Measurements from ENCODE around the gene DEGS2. TPM values are rescaled to one million over a fixed set of nuclear protein-coding genes. Genes with fewer than 3 reads are reported as not detected.

DEGS2 gene
- total and polyA plus RNA-seq, 2 donors from 2014 or later, result 25.1 to 28.7 TPM

- no peaks in the 10 kb centered on the region for H3K36me3 ChIP-seq (ENCODE audit: control insufficient read depth in 2 of 3, insufficient read depth in 3 of 3, low read length in 3 of 3)
- TF ChIP-seq, protein P1, sequence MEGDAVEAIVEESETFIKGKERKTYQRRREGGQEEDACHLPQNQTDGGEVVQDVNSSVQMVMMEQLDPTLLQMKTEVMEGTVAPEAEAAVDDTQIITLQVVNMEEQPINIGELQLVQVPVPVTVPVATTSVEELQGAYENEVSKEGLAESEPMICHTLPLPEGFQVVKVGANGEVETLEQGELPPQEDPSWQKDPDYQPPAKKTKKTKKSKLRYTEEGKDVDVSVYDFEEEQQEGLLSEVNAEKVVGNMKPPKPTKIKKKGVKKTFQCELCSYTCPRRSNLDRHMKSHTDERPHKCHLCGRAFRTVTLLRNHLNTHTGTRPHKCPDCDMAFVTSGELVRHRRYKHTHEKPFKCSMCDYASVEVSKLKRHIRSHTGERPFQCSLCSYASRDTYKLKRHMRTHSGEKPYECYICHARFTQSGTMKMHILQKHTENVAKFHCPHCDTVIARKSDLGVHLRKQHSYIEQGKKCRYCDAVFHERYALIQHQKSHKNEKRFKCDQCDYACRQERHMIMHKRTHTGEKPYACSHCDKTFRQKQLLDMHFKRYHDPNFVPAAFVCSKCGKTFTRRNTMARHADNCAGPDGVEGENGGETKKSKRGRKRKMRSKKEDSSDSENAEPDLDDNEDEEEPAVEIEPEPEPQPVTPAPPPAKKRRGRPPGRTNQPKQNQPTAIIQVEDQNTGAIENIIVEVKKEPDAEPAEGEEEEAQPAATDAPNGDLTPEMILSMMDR (IDR thresholded peaks at IDR 0.05; ENCODE audit: borderline replicate concordance, extremely low read depth, insufficient read depth), result no peak
- no peak overlapping the region for H3K27ac ChIP-seq (ENCODE audit: low read depth in 2 of 2, low read length in 2 of 2)
- peaks cover 0 to 23% (median 5%) of the 10 kb centered on the region in 3 donors for H3K4me1 ChIP-seq (ENCODE audit: control insufficient read depth in 2 of 3, insufficient read depth in 2 of 3, low read depth in 1 of 3, low read length in 3 of 3)
- H3K9ac ChIP-seq (ENCODE audit: low read length in 3 of 3), result no peak overlapping the region
- intact Hi-C loops (cut with DNase I), result loop anchor here (5.0 kb wide), 1 partner anchor 125 kb away; no protein-coding TSS in a partner anchor
- H3K9me3 ChIP-seq (ENCODE audit: control insufficient read depth in 2 of 3, insufficient read depth in 1 of 3, low read length in 3 of 3), result no peaks in the 10 kb centered on the region
- DNase-seq (peak in 1 of 5 donors; percentile 11), FAIRE-seq (no peak)
- no peak overlapping the region for H3K4me3 ChIP-seq (ENCODE audit: low read length in 3 of 3)
- H3K27me3 ChIP-seq (ENCODE audit: control insufficient read depth, insufficient read depth, low read length), result no peaks in the 10 kb centered on the region
These were observed 52.2 kb downstream of the DEGS2 start for GRCh38 chr14:100107236-100107635.

GRCh38 chr14:100106250-100107112, 53.0 kb downstream of the DEGS2 start:
- intact Hi-C loops (cut with DNase I), result loop anchor here (5.0 kb wide), 1 partner anchor 124 kb away; no protein-coding TSS in a partner anchor
- TF ChIP-seq, protein P1 (IDR thresholded peaks at IDR 0.05; ENCODE audit: borderline replicate concordance, extremely low read depth, insufficient read depth), result no peak
- Histone ChIP-seq H3K9me3 (ENCODE audit: control insufficient read depth in 2 of 3, insufficient read depth in 1 of 3, low read length in 3 of 3) (no peaks in the 10 kb centered on the region), H3K27ac (ENCODE audit: low read depth in 2 of 2, low read length in 2 of 2) (no peak overlapping the region), H3K9ac (ENCODE audit: low read length in 3 of 3) (no peak overlapping the region), H3K27me3 (ENCODE audit: control insufficient read depth, insufficient read depth, low read length) (no peaks in the 10 kb centered on the region), H3K36me3 (ENCODE audit: control insufficient read depth in 2 of 3, insufficient read depth in 3 of 3, low read length in 3 of 3) (no peaks in the 10 kb centered on the region), H3K4me1 (ENCODE audit: control insufficient read depth in 2 of 3, insufficient read depth in 2 of 3, low read depth in 1 of 3, low read length in 3 of 3) (peaks cover 0 to 25% (median 5%) of the 10 kb centered on the region in 3 donors), H3K4me3 (ENCODE audit: low read length in 3 of 3) (no peak overlapping the region)
- FAIRE-seq (no peak), DNase-seq (peak in 1 of 5 donors; percentile 51)

DNA sequence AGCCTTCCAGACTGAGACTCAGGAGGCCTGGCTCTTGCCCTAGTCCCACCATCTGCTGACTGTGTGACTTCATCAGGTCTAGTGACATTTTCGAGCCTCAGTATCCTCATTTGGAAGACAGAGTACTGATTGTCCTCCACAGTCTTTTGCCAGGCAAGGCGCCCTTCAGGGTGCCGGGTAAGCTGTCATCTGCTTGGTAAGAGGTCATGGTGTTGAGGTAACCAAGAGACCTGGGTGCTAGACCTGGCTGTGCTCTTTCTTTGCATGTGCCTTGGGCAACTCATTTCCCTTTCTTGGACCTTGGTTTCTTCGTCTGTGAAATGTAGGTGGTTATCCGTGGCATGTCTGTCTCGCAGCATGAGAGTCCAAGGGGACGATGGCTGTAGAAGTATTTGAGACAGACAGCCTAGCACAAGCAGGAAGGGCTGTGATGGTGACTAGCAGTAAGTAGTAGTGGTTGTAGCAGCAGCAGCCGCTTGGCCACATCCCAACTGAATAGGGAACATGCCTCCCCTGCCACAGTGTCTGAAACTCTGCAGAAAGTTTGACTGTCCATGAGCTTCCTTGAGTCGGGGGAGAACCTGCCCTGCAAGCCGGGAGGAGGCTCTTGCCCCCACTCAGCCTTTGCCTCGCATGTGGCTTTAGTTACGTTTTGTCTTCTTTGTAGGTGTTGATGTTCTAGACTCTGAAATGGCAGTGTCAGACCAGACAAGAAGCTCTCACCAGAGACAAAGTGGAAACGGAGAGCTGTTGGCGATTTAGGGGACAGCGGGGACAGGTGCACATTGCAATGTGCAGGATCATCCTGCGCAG, 53.9 kb downstream of the DEGS2 start:
- DNase-seq (peak in 1 of 5 donors; percentile 39), FAIRE-seq (no peak)
- no peaks in the 10 kb centered on the region for H3K36me3 ChIP-seq (ENCODE audit: control insufficient read depth in 2 of 3, insufficient read depth in 3 of 3, low read length in 3 of 3)
- TF ChIP-seq, protein P1 (IDR thresholded peaks at IDR 0.05; ENCODE audit: borderline replicate concordance, extremely low read depth, insufficient read depth), result no peak
- no peak overlapping the region for H3K4me3 ChIP-seq (ENCODE audit: low read length in 3 of 3)
- peaks cover 0 to 25% (median 5%) of the 10 kb centered on the region in 3 donors for H3K4me1 ChIP-seq (ENCODE audit: control insufficient read depth in 2 of 3, insufficient read depth in 2 of 3, low read depth in 1 of 3, low read length in 3 of 3)
- no peaks in the 10 kb centered on the region for H3K9me3 ChIP-seq (ENCODE audit: control insufficient read depth in 2 of 3, insufficient read depth in 1 of 3, low read length in 3 of 3)
- no peaks in the 10 kb centered on the region for H3K27me3 ChIP-seq (ENCODE audit: control insufficient read depth, insufficient read depth, low read length)
- intact Hi-C loops (cut with DNase I), result loop anchor here (5.0 kb wide), 1 partner anchor 123 kb away; no protein-coding TSS in a partner anchor
- H3K9ac ChIP-seq (ENCODE audit: low read length in 3 of 3), result no peak overlapping the region
- no peak overlapping the region for H3K27ac ChIP-seq (ENCODE audit: low read depth in 2 of 2, low read length in 2 of 2)
